Gastrocnemius medialis (tissue), 4 donors: Measurements from ENCODE around the gene TBK1. TPM values are rescaled to one million over a fixed set of nuclear protein-coding genes. Genes with fewer than 3 reads are reported as not detected.

ENCODE experiments used
- ATAC-seq, 2 donors: fragments of 150-250 bp; one replicate each; pipeline ENCODE4 v1.9.1; 2016
- DNase-seq, 2 donors: peaks; one replicate each; pipeline ENCODE4 v3.0.0-alpha.2; 2019
- H3K27ac ChIP-seq, 4 donors: fragments of 200-600 bp; sonication (generic); 1 replicate in 1 of 4; 2 replicates in 3 of 4; pipeline ENCODE4 v1.5.1; 2016 to 2018; ENCODE audit warnings: mild to moderate bottlenecking in 2 of 4, moderate library complexity in 1 of 4
- H3K27me3 ChIP-seq, 3 donors: fragments of 200-600 bp; sonication (generic) in 2 of 3; 1 replicate in 1 of 3; 2 replicates in 2 of 3; pipeline versions ENCODE4 v1.5.1 to v1.6.0; 2016 to 2019; ENCODE audit warnings: mild to moderate bottlenecking in 1 of 3, moderate library complexity in 1 of 3
- H3K36me3 ChIP-seq, 2 donors: fragments of 200-600 bp; sonication (generic) in 1 of 2; one replicate each; pipeline ENCODE4 v1.5.1; 2017 to 2018
- H3K4me1 ChIP-seq, 2 donors: fragments of 200-600 bp; sonication (generic) in 1 of 2; one replicate each; pipeline ENCODE4 v1.5.1; 2016 to 2017; ENCODE audit warnings: mild to moderate bottlenecking in 2 of 2
- H3K4me3 ChIP-seq, 4 donors: fragments of 200-600 bp; sonication (generic) in 3 of 4; 1 replicate in 1 of 4; 2 replicates in 3 of 4; pipeline ENCODE4 v1.5.1; 2016 to 2019; ENCODE audit warnings: mild to moderate bottlenecking in 2 of 4
- H3K9me3 ChIP-seq, 3 donors: fragments of 200-600 bp; sonication (generic) in 2 of 3; 1 replicate in 1 of 3; 2 replicates in 2 of 3; pipeline ENCODE4 v1.5.1; 2016 to 2019
- CTCF ChIP-seq, 5 experiments: fragments of 450-650 bp in 3 of 5; fragments of 200-600 bp in 2 of 5; sonication (generic) in 2 of 5; IDR thresholded peaks in 4 of 5; conservative IDR thresholded peaks in 1 of 5; 1 replicate in 4 of 5; 2 replicates in 1 of 5; pipeline ENCODE4 v1.5.1; 2016 to 2019; ENCODE audit warnings: antibody characterized with exemption in 5 of 5, mild to moderate bottlenecking in 3 of 5, moderate library complexity in 3 of 5
- POLR2A ChIP-seq, 2 donors: fragments of 450-650 bp; IDR thresholded peaks; one replicate each; pipeline ENCODE4 v1.6.1; 2017; ENCODE audit warnings: antibody characterized with exemption in 2 of 2, mild to moderate bottlenecking in 2 of 2, moderate library complexity in 2 of 2
- in situ Hi-C, 4 donors: fragments of 200-750 bp; cut with MboI; loops; one replicate each; pipeline versions ENCODE4 v1.15.0 to v1.8.0; 2017; ENCODE audit warnings: low sequenced_read_pairs in 4 of 4
- intact Hi-C: fragments of 100-400 bp; cut with DNase I; formaldehyde crosslinking; loops from one replicate; pipeline ENCODE4 v1.15.1; 2023; ENCODE audit warnings: low total_unique reads
- total RNA-seq, 4 donors: library from RNA; depleted of rRNA; stranded (reverse); fragments of >200 nt; gene quantifications; one replicate each; pipeline versions ENCODE4 v1.1.0 to v1.2.3, GENCODE V29; 2016

The TBK1 gene
- total RNA-seq, 4 donors from 2014 or later, result 20.1 to 40.8 (median 27.6) TPM

- Histone ChIP-seq H3K4me1 (no peaks in the 10 kb centered on the region), H3K9me3 (no peaks in the 10 kb centered on the region), H3K4me3 (no peak overlapping the region), H3K27ac (no peak overlapping the region), H3K36me3 (no peaks in the 10 kb centered on the region), H3K27me3 (peaks cover 0 to 2% (median 0%) of the 10 kb centered on the region in 3 donors)
- DNase-seq (no peak), ATAC-seq (no peak)
- intact Hi-C loops, result no loop called here
- no peak for TF ChIP-seq CTCF (IDR thresholded peaks at IDR 0.05 in 4 of 5, conservative IDR thresholded peaks at IDR 0.05 in 1 of 5)
- no peak for TF ChIP-seq POLR2A (IDR thresholded peaks at IDR 0.05)
- in situ Hi-C loops, result loop anchor here in 3 of 4 donors (5.0 to 10.0 kb wide), 2 partner anchors 158 to 160 kb away; no protein-coding TSS in a partner anchor
Observed at GRCh38 chr12:64544371-64545080, 92.6 kb downstream of the TBK1 start.

GRCh38 chr12:64545081-64545382 is 93.1 kb downstream of the TBK1 start:
- in situ Hi-C loops (loop anchor here in 3 of 4 donors (5.0 to 10.0 kb wide), 2 partner anchors 157 to 160 kb away; no protein-coding TSS in a partner anchor), intact Hi-C loops (no loop called here)
- Histone ChIP-seq H3K4me1 (peaks cover 0 to 3% of the 10 kb centered on the region in 2 donors), H3K27ac (no peak overlapping the region), H3K9me3 (no peaks in the 10 kb centered on the region), H3K36me3 (no peaks in the 10 kb centered on the region), H3K27me3 (peaks cover 0 to 2% (median 0%) of the 10 kb centered on the region in 3 donors), H3K4me3 (no peak overlapping the region)
- DNase-seq (no peak), ATAC-seq (no peak)
- TF ChIP-seq POLR2A (IDR thresholded peaks at IDR 0.05) (no peak), CTCF (IDR thresholded peaks at IDR 0.05 in 4 of 5, conservative IDR thresholded peaks at IDR 0.05 in 1 of 5) (no peak)

- H3K27me3 ChIP-seq, result no peaks in the 10 kb centered on the region
- peaks cover 0 to 4% of the 10 kb centered on the region in 2 donors for H3K4me1 ChIP-seq
- no peak for TF ChIP-seq POLR2A (IDR thresholded peaks at IDR 0.05)
- TF ChIP-seq CTCF (IDR thresholded peaks at IDR 0.05 in 4 of 5, conservative IDR thresholded peaks at IDR 0.05 in 1 of 5), result no peak
- H3K4me3 ChIP-seq, result no peak overlapping the region
- intact Hi-C loops (loop anchor here (1.0 kb wide), 1 partner anchor 149 kb away; no protein-coding TSS in a partner anchor), in situ Hi-C loops (loop anchor here in 3 of 4 donors (5.0 to 10.0 kb wide), 2 partner anchors 153 to 156 kb away; no protein-coding TSS in a partner anchor)
- H3K27ac ChIP-seq, result no peak overlapping the region
- DNase-seq (no peak), ATAC-seq (no peak)
- no peaks in the 10 kb centered on the region for H3K9me3 ChIP-seq
- no peaks in the 10 kb centered on the region for H3K36me3 ChIP-seq
Observed at GRCh38 chr12:64549108-64549507, 97.2 kb downstream of the TBK1 start.

- Histone ChIP-seq H3K9me3 (no peaks in the 10 kb centered on the region), H3K27ac (no peak overlapping the region), H3K4me1 (peaks cover 0 to 4% of the 10 kb centered on the region in 2 donors), H3K4me3 (no peak overlapping the region), H3K36me3 (no peaks in the 10 kb centered on the region), H3K27me3 (no peaks in the 10 kb centered on the region)
- TF ChIP-seq CTCF (IDR thresholded peaks at IDR 0.05 in 4 of 5, conservative IDR thresholded peaks at IDR 0.05 in 1 of 5), result no peak
- TF ChIP-seq POLR2A (IDR thresholded peaks at IDR 0.05), result no peak
- in situ Hi-C loops, result loop anchor here in 1 of 4 donors (10.0 kb wide), 1 partner anchor 154 kb away; no protein-coding TSS in a partner anchor
- intact Hi-C loops, result no loop called here
- no peak for ATAC-seq
- no peak for DNase-seq
Observed at GRCh38 chr12:64550755-64551154, 98.8 kb downstream of the TBK1 start.
